Ecto neural progenitor cell (in vitro differentiated cells): ENCODE results near the gene SPTBN1.

Experiments
- DNase-seq: peaks from one replicate; pipeline ENCODE4 v3.0.0-alpha.2; 2018; ENCODE audit warnings: low spot score

Gene SPTBN1

DNA sequence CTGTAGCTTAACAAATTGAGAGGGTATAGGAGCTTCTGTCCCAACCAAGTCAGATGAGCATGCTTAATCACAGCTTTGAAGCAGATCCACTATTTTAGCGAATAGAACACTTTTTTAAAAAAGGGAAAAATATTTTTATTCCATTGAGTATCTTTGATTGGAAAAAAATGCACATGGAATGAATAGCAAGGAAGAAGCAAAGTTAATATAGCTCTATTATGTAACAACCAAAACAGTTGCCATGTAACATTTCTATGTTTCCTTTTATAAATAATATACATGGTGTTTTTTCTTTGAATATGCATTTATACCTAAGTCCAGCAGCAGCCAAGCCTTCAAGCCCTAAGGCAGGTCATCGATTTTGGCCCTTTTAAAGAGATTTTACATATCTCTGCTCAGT lies 21.4 kb upstream of the SPTBN1 start:
- no peak for DNase-seq

DNA sequence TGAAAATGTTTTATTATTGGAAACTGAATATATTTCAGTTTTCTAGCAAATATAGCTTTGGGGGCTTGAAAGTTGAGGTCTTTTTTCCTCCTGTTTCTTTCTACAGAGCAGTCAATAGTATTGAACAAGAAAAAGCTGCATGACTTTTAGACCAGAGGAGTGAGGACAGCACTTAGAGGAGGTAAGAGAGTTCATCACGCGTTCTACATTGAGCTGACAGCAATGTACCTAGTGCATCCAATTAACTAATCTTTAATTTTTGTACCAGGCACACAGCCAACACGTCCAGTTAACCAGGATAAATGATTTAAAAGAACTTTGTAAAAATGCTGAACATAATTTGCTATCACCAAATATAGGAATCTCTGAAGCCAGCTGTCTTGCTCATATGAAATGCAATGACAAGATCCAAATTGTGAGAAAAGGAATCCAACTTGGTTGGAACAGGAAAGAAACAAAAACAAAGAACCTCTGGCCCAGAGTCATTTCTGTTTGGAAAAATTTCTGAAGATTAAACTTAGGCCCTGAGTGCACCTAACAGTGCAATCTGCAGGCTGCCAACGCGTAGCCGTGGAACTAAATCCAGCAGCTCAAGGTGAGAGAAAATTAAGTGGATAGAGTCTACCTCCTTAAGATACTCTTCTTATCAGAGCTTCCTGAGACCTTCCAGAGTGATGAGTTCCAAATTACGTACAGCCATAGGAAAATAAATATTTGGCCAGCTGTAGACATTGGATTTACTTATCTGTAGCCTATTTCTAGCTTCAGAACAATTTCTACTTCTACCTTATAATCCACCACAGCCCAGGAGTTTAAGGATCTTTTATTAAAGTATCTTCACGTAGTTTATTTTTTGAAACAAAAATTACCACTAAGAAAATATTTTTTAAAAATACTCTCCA lies 20.6 kb upstream of the SPTBN1 start:
- DNase-seq = no peak

DNA sequence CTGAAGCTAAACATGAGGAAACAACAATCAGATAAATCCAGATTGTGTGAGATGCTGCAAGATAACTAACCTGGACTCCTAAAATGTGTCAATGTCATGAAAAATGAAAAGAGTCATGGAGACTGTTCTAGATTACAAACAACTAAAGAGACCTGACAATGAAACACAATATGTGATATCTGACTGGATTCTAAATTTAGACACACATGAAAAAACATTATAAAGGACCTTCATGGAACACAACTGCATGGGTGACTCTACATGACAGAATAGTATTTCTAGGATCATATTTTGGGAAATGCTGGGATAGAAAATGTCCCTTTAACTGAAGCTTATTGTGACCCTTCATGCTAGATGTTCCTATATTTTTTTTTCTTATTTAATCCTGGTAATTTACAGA lies 18.5 kb upstream of the SPTBN1 start:
- no peak for DNase-seq

DNA sequence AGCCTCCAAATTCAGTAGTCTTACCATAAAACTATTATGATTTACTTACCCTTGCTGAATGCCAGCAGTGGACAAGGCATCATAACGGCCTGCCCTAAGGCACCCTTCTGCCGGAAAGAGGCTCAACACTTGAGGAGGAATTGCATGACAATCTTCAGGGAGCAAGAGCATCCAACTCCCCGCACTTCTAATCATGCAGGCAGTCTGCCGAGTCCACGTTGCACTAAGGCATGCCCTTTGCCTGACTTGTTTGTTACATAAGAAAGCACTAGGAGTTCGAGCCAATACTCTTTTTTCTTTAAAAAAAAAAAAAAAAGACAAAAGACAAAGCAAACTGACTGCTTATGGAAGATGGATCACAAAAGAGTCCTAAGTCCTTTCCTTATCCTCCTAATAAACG lies 17.9 kb upstream of the SPTBN1 start:
- DNase-seq = no peak

GRCh38 chr2:54439582-54439981 lies 16.5 kb upstream of the SPTBN1 start:
- DNase-seq = no peak

GRCh38 chr2:54440050-54440449 lies 16.1 kb upstream of the SPTBN1 start:
- DNase-seq = no peak

GRCh38 chr2:54444503-54444902 lies 11.6 kb upstream of the SPTBN1 start:
- no peak for DNase-seq

- DNase-seq = no peak
Observed at GRCh38 chr2:54446122-54446521, 10.0 kb upstream of the SPTBN1 start.

GRCh38 chr2:54446625-54447024 lies 9.5 kb upstream of the SPTBN1 start:
- no peak for DNase-seq

DNA sequence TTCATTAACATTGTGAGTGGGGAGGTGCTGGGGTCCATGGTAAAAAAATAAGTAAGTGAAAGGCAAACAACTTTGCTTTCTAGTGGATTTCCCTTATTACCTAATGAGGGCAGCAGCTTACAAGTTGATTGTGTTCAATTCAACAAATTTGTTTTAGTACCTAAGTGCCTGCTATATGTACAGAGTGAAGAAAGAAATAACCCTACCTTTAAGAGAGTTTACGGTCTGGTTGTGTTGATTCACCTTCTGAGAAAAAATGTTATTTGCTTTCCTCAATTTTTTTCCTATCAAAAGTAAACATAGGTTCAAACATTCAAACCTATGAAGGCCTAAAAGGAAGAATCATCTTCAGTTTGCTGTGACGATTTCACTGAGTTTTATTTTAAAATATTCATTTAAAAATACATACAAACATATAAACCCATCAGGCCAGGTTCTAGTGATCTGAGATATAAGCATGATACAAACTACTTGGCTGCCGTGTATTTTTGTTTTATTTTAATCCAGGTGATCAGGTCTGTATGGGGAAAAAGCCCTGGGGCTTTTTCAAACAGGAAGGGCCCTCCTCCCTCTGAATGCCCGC lies 1.5 kb upstream of the SPTBN1 start:
- DNase-seq = no peak

GRCh38 chr2:54455131-54455562 lies 980 bp upstream of the SPTBN1 start:
- peak; percentile 63 for DNase-seq

- DNase-seq = peak; percentile 90
Observed at GRCh38 chr2:54456362-54456611, 160 bp downstream of the SPTBN1 start.

- peak; percentile 77 for DNase-seq
Observed at GRCh38 chr2:54456612-54457322, 640 bp downstream of the SPTBN1 start.

- DNase-seq = peak; percentile 58
Observed at GRCh38 chr2:54457323-54458023, 1.3 kb downstream of the SPTBN1 start.

- DNase-seq = no peak
Observed at GRCh38 chr2:54459037-54459441, 2.9 kb downstream of the SPTBN1 start.

GRCh38 chr2:54461261-54461660 lies 5.1 kb downstream of the SPTBN1 start:
- no peak for DNase-seq

DNA sequence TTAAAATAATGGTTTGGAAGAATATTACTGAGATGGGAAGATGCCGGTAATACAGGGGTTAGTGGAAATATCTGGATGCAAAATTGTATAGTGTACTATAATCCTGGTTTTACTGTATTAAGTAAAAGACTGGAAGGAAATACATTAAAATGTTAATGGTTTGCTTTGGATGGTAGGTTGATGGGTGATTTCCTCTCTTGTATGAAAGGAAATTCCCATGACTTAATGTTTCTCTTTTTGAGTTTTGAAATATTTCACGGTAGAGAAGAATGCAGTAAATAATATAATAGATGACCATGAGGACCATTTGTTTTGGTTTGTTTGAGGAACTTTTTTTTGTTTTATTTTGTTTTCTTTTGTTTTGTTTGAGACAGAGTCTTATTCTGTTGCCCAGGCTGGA lies 8.2 kb downstream of the SPTBN1 start:
- no peak for DNase-seq

DNA sequence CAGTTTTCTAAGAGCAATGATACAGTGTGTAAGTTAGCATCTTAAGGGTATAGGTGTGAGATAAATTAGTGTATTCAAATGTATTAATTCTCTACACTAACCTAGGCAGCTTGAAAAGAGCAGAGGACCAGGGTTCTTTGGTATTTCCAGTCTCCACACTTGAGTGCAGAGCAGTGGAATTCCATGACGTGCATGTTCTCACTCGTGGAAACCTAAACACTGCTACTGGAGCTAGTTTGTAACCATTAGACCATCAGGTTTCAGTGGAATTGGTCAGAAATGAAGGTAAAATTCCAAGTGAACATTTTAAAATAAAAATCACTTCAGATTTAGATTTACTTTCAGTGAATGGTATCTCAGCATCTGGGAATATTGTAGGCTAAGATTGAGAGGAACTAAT lies 9.0 kb downstream of the SPTBN1 start:
- no peak for DNase-seq

GRCh38 chr2:54466870-54467269 lies 10.7 kb downstream of the SPTBN1 start:
- DNase-seq = no peak

GRCh38 chr2:54468673-54469072 lies 12.5 kb downstream of the SPTBN1 start:
- DNase-seq = no peak

DNA sequence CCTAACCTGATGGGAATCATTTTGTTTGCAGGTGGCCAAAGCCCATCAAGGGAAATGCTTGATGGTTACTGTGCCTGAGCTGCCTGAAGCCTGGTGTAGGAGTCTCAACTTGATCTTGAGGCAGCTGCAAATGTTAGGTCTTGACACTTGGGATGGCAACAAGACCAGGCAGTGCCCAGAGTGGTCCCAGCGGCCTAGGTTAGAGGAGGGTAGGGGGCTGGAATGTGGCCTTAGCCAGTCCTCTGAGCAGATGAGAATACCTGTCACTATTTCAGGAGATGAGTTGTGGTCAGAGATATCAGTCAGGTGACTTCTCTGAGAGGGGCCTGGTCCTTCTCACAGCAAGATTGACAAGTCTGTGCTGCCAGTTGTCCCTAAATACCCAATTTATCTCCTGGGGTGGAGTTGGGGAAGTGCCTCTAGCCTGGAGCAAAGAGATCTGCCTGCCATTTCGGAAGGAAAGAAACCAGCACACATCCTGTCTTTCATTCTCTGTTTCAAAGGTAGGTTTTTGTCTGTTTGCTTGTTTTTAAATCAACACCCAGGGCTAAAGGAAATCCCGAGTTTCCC lies 13.4 kb downstream of the SPTBN1 start:
- DNase-seq = no peak

DNA sequence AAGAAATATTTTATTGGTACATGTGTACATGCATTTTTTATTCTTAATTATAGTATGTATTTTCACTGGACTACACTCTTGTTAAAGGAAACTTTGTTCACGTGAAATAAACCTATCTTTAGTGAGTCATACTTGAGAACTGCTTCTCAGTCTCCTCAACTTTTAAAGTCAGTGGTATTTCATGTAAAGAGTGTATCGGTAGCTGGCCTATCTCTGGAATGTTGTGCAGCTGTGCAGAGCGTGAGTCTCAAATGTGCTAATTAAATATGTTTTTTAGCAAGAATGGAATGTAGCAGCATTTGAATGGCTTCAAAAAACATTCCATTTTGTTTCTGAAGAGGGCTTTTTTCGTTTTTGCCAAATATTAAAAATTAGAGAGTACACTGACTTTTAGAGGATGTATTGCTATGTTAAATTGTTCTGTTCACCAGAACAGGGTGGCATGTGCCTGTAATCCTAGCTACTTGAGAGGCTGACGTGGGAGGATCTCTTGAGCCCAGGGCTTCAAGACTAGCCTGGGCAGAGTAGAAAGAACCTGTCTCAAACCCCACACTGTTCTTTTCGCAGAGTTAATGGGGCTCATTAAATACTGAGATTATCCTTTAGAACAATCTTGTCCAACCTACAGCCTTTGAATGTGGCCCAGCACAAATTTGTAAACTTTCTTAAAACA lies 14.3 kb downstream of the SPTBN1 start:
- no peak for DNase-seq
